GM19452 (cell line): ENCODE results near the gene HOXD3.

Experiments
- ATAC-seq: cut with Tn5 transposase; IDR thresholded peaks from one replicate; pipeline ENCODE4 v1.9.1; 2021; ENCODE audit not compliant: unreplicated experiment

Gene HOXD3

DNA sequence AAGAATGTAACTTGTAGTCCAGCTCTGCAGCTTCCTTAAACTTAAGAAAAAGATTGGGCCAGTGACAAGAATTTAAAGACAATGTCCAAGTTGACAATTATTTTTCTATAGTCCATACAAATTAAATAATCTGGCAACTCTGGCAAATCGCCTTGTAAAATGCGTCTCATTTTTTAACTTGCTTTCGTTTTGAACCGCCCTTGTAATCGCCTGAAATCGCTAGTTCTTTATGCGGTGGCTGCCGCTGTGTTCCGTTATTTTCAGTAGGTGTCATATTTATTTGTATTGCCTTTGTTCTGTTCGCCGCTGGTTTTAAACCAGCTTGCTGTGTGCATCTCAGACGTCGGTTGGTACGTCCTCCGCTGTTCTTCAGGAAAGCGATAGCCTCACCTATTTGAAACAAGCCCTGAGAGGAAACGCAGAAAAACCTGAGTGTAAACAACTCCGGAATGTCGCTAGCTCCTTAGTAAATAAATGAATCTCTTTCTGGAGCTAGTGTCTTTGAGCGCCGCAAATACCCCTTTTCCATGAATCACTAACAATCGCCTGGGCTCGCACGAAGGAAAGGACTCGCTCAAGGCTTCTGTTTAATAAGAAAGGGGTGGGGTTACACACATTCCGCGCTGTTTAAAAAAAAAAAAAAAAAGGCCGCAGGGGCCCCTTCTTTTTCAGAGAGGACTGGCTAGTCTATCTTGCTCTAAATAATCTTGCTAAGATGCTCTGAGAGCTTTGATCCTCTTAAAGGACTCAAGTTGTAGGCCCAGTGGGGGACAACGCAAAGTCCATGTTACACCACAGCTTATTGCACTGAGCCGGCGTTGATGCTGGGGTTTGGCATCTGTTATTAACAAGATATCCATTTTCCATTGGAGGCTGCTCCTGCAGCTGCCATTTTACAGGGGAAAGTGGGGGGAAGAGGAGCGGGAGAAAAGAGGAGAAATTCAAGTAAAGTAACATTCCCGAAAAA lies 24.6 kb upstream of the HOXD3 start:
- no peak for ATAC-seq

DNA sequence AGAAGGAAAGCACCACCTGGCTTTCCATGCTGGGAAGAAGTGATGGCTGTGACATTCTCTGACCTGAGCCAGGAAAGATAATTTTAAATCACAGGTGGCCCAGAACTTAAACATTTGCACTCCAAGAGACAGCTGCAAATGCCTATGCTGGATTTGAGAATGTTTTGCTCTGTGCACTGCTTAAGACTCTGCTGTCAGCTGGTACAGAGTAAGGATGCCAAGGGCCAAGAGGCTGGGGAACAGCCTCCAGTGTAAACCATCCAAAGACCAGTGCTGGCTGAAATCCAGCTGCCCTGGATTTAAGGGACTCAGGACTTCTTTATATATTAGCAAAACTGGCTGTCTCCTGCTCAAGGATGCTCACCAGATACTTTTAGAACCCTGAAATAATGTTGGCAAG lies 23.7 kb upstream of the HOXD3 start:
- ATAC-seq = no peak

DNA sequence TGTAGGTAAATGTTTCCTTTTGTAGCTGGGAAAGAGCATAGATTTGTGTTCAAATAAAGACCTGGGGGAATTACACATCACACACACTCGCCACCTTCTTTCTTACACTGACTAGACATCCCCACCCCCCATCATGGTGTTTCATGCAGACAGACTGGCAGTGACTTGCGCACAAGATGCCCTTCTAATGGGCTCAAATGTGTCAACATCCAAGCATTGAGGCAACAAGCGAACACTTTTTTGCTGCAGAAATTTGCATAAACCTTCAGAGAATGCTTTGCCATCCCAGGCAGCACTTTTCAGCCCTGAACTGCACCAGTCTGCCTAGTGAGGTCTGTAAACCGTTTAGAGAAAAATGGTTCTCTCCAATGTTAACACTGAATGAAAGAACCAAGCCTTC lies 23.1 kb upstream of the HOXD3 start:
- no peak for ATAC-seq

DNA sequence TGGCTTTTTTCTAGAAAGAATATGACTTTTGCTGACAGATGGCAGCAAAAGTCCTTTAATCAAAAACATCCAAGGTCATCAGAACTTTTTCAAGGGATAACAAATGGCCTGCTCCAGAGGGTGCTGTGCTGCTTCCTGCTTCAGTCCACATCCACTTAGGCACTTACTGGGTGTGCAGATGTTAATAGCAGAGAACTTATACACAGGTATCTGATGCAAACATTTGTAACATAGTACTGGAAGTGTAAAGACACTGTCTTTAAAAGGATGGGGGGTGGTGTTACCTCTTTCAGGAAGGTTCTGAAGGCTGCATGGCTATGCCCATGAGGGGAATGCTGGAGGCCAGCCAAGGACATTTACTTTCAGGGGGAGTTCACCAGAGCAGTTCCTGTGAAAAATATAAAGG lies 22.1 kb upstream of the HOXD3 start:
- ATAC-seq = no peak

DNA sequence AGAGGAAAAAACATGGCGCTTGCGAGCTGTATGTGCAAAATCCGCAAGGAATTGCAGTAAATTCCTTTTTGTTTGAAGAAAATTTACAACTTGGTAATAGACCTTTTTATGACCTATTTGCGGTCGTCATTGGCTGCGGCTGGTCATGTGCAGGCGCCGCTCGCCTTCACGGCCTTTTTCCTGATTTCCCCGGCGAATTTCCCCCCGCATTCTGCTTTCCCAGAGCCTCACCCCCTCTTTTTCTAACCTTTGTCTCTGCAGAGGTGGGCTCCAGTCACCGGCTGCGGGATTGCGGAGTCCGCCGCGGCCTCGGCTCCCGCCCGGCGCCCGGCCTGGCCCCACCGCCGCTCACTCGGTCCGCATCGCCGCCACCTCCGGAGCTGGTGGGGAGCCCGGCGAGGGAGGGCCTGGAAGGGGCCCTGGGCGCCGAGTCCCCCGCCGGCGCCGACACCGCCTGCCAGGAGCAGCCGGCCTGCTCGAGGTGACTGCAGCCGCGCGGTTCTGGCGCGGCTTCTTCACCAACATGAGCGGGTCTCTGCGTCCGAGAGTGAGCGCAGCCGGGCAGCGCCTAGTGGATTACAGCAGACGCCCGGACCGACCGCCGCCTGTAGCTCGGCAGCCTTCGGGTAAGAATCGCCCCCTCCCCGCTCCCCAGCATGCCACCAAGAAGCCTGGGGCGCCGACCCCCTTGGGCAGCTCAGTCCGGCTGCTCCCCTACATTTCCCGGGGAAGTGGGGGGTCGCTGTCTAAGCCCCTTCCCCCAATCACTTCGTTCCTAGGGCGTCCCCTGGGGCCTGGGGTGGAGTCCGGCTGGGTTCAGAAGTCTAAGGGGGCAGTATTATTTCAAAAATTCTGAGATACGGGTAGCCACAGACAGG lies 20.5 kb upstream of the HOXD3 start:
- ATAC-seq = no peak

DNA sequence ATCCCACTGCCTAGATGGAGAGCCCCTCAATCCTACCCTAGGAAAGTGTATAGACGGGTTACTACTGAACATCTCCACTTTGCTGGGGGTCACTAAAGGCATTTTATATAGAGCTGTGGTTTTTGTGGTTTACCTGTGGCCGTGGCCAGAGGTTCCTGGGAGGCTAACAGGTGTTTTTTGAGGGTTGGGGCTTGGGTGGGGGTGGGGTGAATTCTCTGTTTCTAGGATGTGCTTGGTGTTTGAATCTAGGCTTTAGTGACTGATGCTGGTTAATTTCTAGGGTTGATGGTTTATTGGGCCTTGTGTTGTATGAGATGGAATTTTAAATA lies 19.9 kb upstream of the HOXD3 start:
- no peak for ATAC-seq

DNA sequence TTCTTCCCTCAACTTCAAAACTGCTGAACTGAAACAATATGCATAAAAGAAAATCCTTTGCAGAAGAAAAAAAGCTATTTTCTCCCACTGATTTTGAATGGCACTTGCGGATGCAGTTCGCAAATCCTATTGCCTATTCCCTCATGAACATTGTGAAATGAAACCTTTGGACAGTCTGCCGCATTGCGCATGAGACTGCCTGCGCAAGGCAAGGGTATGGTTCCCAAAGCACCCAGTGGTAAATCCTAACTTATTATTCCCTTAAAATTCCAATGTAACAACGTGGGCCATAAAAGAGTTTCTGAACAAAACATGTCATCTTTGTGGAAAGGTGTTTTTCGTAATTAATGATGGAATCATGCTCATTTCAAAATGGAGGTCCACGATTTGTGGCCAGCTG lies 19.2 kb upstream of the HOXD3 start:
- no peak for ATAC-seq

DNA sequence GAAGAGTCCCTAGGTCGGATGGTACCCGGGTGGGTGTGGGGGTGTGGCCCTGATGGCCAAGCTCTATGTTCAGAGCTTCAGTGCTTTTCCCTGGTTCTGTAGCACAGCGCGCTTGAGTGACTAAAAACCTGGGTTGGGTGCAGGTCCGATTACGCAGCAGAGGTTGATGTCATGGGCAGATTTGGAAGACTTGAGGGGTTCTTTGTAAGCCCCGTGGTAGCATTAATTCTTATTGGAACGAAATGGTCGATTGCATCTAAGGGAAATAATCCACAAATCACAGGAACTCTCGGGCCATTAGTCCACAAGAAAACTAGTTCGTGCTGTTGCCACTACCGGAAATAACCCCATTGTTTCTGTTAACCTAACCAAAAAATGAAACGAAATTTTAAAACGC lies 18.6 kb upstream of the HOXD3 start:
- ATAC-seq = no peak

DNA sequence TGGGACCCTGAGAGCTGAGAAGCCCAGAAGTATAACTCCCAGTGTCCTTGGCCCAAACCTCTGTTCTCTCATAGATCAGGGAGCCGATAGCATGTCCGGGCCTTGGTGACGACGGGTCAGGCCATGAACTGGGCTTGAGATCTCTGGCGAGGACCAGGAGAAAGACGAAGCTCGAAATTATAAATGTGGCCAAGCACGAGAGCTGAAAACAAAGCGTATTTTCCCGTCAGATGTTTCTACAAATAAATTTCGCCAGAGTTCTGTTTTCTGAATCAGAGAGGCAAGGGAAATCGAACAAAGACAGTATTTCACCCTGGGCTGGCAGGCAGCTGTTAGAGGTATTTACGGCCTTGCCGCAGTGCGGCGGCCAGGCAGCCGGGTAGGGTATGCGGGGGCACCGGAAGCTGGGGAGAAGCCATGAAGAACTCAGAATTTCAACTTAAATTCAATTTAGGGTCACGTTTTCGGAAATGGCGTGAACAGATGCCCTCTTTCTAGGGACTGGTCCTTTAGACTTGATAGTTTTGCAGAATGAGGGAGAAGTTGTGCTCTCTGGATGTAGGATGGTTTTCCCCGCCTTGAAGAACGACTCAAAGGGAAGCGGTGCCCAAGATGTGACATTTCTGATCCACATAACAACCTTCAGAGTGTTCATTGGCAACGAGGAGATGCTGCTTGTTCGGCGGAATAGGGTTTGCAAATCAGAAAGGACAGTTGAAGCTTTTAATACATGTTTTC lies 18.0 kb upstream of the HOXD3 start:
- no peak for ATAC-seq

DNA sequence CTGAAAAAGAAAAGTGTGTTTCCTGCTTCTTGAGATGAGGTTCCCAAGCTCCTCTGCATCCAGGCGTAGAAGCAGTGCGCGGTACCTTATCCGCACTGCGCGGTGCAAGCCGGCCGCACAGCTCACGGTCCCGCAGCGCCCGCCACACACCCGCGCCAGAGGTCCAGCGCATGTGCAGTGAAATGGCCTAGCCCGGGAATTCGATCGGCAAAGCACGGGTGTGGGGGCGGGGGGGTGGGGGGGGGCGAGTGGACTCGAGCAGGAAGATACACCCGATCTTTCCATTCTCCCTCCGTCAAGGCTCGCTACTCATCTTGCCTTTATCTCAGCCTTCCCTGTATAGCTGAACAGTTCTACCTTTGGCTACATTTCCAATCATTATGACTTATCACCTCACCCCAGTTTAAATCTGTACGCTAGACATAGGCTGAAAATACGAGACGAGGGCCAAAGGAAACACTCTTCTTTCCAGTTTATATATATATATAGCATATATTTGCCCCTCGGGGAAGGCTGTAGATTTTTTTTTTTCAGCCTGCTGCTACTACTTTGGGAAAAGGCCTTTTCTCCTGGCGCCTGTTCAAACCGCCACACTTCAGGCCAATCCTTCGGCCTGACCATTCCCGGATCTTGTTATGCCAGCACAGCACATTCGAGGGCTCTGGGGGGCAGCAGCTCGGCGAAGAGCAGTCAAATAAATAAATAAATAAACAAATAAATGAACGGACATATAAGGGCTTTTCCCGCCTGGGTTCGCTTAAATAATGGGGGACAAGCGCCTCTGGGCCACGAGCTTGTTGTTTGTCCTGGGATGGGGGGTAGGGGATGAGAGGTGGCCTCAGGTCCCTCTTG lies 17.2 kb upstream of the HOXD3 start:
- no peak for ATAC-seq

DNA sequence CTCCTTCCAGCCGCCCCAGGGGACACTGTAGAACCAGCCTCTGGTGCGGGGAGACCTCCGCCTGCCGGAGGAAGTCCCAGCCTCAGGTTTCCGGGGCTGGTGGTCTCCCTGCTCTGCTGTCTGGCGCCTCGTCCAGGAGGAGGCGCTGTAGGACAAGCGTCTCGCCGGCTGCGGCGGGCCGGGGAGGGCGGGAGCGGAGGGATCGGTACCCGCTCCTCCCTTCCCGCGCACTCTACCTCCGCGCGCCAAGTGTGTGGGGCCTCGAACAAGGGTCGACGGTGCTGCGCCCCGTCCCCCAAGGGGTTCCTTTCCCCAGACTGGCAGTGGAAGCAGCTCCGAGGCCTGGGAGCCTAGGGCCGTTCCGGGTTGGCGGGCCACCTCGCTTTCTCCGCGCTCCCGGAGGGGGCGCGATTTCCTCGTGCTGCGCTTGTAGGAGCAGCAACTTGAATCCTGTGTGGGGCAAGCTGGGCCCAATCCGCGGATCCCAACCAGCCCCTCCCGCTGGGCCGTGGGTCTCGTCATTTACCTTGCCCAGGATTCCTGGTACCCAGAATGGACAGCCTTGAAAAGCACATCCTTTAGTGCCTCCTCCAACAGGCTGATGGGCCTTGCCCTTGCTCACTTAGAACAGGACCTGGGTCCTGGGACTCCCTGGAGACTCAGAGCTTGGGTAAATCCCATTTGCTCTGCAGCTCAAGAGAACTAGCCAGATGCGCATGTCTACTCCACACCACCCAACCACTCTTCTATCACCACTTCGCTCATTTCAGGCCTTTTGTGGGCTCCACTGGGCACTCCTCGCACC lies 16.4 kb upstream of the HOXD3 start:
- ATAC-seq = peak; percentile 95

DNA sequence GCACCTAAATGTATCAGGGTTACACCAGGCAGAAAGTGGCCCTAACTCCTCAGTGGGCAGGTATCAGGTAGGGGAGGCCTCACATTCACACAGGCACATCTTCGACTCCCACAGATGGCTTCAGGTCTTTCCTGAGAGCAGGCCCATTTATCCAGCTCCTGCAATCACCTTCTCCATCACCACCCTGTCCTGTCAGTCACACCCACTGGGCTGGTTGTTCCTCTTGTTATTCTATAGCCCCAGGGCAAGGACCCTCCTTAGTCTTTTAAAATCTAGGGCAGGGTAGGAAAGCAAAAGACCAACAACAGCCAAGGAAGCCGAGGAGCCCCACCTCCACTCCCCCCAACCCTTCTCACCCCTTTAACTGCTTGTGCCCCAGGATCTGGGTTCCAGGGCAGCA lies 14.8 kb upstream of the HOXD3 start:
- ATAC-seq = no peak

DNA sequence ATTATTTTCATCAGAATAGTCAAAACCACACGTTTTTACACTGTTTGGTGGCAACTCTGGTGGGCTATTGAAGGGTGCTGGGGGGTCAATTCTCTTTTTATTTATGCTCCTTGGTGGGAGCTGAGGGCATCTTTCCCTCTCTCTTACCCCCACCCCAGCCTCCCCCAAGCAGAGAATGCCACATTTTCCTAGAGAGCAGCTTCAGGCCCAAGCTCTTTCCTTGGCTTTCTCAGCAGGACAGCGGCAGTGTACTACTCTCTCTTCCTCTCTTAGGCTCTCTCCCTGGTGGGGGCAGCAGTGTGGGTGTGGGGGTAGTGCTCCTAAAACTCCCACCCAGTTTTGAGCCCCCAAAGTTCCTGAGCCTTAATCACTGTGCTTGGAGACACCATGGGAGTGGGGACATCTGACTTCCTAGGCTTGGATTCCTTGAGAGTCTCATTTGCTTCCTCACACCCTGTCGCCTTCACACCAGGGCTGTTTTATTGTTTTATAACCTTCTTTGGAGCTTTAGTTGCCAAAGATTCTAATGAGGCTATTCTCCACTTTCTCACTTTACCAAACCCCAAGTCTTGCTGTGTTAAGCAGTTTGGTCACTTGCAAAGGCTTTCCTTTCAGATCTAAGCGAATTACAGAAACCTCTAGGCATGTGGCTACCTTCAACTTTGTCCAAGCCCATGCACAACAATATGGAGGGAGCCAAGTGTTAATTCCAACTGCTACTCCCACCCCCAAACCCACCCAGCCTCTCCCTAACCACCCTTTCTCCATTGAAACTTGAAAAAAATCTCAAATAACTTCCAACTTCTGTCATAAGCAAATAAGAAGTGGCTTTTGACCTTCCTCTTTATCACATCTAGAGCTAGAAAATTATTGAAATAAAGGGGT lies 11.8 kb upstream of the HOXD3 start:
- no peak for ATAC-seq

DNA sequence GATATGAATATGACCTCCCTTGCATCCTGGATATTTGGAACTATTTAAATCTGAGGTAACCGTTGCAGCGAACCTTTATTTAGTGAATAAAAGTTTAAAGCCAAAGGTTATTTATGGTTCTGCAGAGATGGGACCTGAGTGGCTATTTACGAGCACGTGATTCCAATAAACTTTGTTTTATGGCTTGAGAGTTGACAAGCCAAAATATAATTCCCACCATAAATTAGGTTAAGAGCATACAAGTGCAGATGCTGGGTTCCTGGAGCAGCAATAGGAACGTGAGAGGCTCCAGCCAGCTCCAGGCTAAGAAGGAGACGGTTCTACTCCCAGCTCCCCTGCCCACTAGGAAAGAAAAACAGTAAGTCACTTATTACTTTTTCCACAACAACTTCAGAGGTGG lies 11.0 kb upstream of the HOXD3 start:
- ATAC-seq = no peak

DNA sequence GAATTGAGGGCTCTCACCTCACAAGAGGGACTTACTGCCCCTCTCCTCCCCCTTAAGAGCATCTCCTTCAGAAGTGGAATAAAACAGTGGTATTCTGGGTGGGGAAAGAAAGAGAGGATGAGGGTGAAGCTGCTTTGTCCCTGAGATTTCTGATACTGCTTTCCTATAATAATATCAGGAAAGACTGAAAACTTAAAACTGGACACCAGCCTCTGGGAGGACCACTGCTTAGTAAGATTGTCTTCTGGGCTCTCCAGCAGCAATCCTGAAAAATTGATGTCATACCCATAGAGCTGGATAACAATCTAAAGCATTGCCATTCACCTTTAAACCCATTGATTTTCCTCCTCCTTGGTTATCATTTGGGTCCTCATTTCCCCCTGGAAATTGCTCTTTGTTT lies 10.5 kb upstream of the HOXD3 start:
- ATAC-seq = no peak

DNA sequence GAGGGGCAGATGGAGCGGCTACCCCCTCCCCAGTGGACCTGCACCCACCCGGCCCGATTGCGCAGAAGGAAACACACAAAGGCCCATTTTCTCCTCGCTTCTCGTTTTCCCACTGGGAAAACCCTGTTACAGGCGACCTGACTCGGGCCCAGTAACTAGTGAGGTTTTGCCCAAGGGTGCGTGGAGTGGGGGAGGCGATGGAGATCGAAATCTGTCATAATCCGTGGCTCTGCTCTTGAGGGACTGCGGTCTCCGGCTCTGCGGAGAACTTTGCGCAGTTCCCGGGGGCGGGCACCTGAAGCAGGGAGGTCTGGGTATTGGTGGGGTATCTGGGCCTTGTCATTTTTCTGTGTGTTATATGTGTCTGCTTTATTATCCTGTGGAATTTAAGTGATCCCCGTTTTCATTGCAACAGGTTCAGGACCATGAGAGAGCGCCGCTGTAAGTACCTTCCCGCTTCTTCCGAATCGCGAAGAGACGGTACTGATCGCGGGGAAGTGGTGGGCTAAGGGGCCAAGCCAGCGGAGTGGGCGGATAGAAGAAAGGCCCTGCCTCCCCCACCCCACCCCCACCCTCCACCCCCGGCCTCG lies 9.8 kb upstream of the HOXD3 start:
- no peak for ATAC-seq

DNA sequence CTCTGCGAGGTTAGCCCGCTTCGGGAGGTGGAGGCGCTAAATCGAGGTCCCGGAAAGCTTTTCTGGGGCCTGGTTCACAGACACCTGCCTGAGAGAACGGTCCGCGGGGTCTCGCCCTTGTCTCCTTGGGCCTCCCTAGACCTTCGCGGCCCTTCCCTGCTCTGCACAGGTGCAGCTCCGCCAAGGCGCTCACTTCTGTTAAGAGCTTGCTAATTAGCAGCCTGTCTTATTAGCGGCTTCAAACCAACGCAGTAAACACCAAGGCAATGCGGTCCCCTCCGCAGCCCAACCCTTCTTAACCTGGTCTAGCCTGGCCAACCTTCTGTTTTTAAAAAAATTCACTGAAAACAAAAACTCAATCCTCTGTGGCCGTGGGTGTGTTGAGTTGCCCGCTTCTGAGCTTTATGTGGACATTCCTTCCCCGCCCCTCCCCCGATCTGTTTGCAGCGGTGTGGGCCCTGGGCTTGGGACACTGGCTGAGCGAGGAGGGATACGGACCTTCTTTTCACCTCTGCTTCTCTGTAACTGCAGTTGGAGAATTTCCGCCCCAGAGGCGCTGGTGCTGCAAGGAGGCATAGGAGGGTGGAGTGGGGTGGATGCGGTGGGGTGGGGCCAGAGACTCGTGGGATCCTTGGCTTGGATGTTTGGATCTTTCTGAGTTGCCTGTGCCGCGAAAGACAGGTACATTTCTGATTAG lies 9.2 kb upstream of the HOXD3 start:
- no peak for ATAC-seq
